Sigmoid colon (tissue), 4 donors: ENCODE results near the gene GYG2.
"Not testable (repeated sequence)": the region's sequence is repeated elsewhere in the genome, so short reads cannot be mapped to it uniquely, and the experiment has no call there.

Experiments
- EP300 ChIP-seq, 4 donors: sonication (generic); formaldehyde crosslinking; IDR thresholded peaks; one replicate each; pipeline ENCODE4 v1.6.1; 2017; ENCODE audit warnings: antibody characterized with exemption in 4 of 4
- POLR2A ChIP-seq, 2 donors: fragments of 450-650 bp; IDR thresholded peaks; one replicate each; pipeline ENCODE4 v1.6.1; 2016; ENCODE audit warnings: antibody characterized with exemption in 2 of 2, mild to moderate bottlenecking in 2 of 2, moderate library complexity in 2 of 2
- POLR2AphosphoS5 ChIP-seq, 4 donors: sonication (generic); formaldehyde crosslinking; IDR thresholded peaks; one replicate each; pipeline ENCODE4 v1.6.1; 2017; ENCODE audit warnings: antibody characterized with exemption in 4 of 4
- TF ChIP-seq, protein P1 (sequence below), 4 experiments: fragments of 450-650 bp in 3 of 4; fragments of 200-600 bp in 1 of 4; IDR thresholded peaks; one replicate each; pipeline ENCODE4 v1.5.1; 2016 to 2019; ENCODE audit warnings: antibody characterized with exemption in 4 of 4, mild to moderate bottlenecking in 3 of 4, moderate library complexity in 2 of 4

DNA sequence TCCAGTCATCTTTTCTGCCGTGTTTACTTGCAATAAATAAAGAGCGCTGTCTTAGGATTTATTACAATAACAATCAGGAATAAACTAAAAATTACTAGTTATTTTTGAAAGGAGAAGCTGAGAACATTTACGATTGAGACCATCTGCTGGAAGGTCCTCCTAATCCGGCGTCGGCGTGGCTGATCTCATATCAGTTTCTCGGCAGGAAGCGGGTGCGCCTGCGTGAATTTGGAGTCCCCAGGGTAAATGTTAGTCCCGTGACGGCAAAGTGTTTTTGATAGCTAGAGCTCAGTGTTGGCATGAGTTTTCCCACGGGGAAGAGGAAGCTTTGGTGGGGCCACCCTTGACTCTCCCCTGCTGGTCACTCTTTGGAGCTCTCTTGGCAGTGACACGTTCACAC lies 31.9 kb upstream of the GYG2 start:
- TF ChIP-seq, protein P1, sequence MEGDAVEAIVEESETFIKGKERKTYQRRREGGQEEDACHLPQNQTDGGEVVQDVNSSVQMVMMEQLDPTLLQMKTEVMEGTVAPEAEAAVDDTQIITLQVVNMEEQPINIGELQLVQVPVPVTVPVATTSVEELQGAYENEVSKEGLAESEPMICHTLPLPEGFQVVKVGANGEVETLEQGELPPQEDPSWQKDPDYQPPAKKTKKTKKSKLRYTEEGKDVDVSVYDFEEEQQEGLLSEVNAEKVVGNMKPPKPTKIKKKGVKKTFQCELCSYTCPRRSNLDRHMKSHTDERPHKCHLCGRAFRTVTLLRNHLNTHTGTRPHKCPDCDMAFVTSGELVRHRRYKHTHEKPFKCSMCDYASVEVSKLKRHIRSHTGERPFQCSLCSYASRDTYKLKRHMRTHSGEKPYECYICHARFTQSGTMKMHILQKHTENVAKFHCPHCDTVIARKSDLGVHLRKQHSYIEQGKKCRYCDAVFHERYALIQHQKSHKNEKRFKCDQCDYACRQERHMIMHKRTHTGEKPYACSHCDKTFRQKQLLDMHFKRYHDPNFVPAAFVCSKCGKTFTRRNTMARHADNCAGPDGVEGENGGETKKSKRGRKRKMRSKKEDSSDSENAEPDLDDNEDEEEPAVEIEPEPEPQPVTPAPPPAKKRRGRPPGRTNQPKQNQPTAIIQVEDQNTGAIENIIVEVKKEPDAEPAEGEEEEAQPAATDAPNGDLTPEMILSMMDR (IDR thresholded peaks at IDR 0.05): not testable (repeated sequence)
- TF ChIP-seq POLR2A, POLR2AphosphoS5, EP300 (IDR thresholded peaks at IDR 0.05): not testable (repeated sequence)
